Activated T-helper 2 cell treated with anti-CD3 and anti-CD28 coated beads, Interferon-gamma antibody, Interleukin-2, Interleukin-4, amounts not matched to agents 10 μg/mL and 5 μg/mL and 100 μg/mL, durations not matched to agents 14 hours and 24 hours and 36 hours (primary cell): Measurements from ENCODE around the gene CRYGD. TPM values are rescaled to one million over a fixed set of nuclear protein-coding genes. Genes with fewer than 3 reads are reported as not detected.
"Not testable (repeated sequence)": the region's sequence is repeated elsewhere in the genome, so short reads cannot be mapped to it uniquely, and the experiment has no call there.

Experiments
- DNase-seq: peaks from one replicate; pipeline ENCODE4 v3.0.0; 2021; ENCODE audit warnings: low spot score
- H3K27ac Mint-ChIP-seq: one replicate; pipeline ENCODE4 v1.8.0; 2021; ENCODE audit warnings: mixed read lengths
- H3K27me3 Mint-ChIP-seq: one replicate; pipeline ENCODE4 v1.8.0; 2021; ENCODE audit warnings: low read depth, mixed read lengths
- H3K36me3 Mint-ChIP-seq: one replicate; pipeline ENCODE4 v1.8.0; 2021; ENCODE audit warnings: low read depth, mixed read lengths
- H3K4me1 Mint-ChIP-seq: one replicate; pipeline ENCODE4 v1.8.0; 2021; ENCODE audit warnings: low read depth, mixed read lengths
- H3K4me3 Mint-ChIP-seq: one replicate; pipeline ENCODE4 v1.8.0; 2021; ENCODE audit warnings: low read depth, mild to moderate bottlenecking, moderate library complexity, mixed read lengths
- H3K9me3 Mint-ChIP-seq: one replicate; pipeline ENCODE4 v1.8.0; 2021; ENCODE audit warnings: mixed read lengths
- intact Hi-C: fragments of 100-400 bp; cut with micrococcal nuclease; formaldehyde crosslinking; loops from one replicate; pipeline ENCODE4 v1.15.1; 2023
- total RNA-seq: library from RNA; stranded (reverse); gene quantifications from 2 replicates; pipeline ENCODE4 v1.2.3, GENCODE V29; 2022

Gene CRYGD
- total RNA-seq, 1 donor from 2014 or later: not detected

DNA sequence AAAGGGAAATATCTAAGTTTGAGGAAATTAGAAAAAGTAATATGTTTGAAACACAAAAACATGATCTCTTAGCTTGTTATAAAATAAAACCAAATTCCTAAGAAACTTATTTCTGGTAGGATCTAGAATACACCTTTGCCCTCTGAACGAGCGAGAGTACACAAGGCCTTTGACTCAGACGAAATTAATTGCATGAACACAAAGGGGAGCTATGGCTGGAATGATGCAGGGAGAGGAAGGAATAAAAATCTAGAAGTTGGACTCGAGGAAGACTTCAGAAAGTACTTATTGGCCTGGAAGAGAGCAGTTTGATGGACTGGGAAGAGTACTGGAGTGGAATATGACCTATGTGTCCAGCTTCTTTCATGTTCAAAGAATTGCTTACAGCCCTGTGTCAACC is 927 bp upstream of the CRYGD start:
- Mint-ChIP-seq H3K36me3 (no peaks in the 10 kb centered on the region), H3K27ac (no peak overlapping the region), H3K27me3 (peaks cover 43% of the 10 kb centered on the region), H3K9me3 (no peaks in the 10 kb centered on the region), H3K4me3 (no peak overlapping the region), H3K4me1 (peaks cover 8% of the 10 kb centered on the region)
- intact Hi-C loops: no loop called here
- no peak for DNase-seq

DNA sequence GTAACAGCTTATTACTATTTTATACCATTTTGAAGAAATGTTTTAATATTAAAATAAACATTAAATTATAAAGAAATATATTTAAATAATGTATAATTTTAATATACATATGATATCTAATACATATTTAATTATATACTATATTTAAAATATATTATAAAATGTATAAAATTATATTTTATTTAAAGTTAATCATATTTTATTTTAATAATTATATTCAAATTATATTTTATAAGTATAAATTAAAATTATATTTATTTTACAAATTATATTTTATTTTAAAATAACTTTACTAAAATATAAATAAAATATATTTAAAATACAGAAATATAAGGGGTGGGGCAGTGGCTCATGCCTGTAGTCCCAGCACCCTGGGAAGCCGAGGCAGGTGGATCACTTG is 2.1 kb downstream of the CRYGD start:
- Mint-ChIP-seq H3K36me3 (no peaks in the 10 kb centered on the region), H3K4me1 (peaks cover 8% of the 10 kb centered on the region), H3K27me3 (peaks cover 35% of the 10 kb centered on the region), H3K4me3 (no peak overlapping the region), H3K27ac (no peak overlapping the region), H3K9me3 (no peaks in the 10 kb centered on the region)
- intact Hi-C loops: no loop called here
- no peak for DNase-seq

DNA sequence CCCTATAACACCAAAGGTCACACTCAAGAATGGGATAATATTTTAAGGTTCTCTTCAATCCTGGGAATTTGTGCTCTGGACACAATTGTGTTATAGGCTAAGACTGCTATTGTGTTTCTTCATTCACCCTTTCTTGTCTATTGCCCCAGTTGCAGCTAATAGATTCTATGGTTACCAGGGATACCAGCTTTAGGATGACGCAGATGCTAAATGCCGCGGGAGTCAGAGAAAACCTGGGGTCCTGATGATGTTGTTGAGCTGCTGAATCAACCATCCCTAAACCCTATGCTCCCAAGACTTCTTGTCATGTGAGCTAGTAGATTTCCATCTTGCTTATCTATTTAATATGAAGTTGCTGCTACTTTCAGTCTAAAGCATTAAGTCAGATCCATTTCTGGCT is 5.4 kb downstream of the CRYGD start:
- H3K27me3 Mint-ChIP-seq: peaks cover 12% of the 10 kb centered on the region
- H3K4me3 Mint-ChIP-seq: no peak overlapping the region
- H3K27ac Mint-ChIP-seq: no peak overlapping the region
- no peak for DNase-seq
- intact Hi-C loops: no loop called here
- H3K9me3 Mint-ChIP-seq: no peaks in the 10 kb centered on the region
- H3K4me1 Mint-ChIP-seq: peaks cover 3% of the 10 kb centered on the region
- H3K36me3 Mint-ChIP-seq: no peaks in the 10 kb centered on the region

DNA sequence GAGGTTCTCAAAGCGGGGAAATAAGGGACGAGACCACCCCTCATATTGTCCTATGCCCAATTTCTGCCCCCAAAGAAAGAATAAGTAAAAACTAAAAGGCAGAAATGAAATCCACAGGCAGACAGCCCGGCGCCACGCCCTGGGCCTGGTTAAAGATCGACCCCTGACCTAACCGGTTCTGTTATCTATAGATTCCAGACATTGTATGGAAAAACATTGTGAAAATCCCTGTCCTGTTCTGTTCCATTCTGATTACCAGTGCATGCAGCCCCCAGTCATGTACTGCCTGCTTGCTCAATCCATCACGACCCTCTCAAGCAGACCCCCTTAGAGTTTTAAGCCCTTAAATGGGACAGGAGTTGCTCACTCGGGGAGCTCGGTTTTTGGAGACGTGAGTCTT is 6.9 kb downstream of the CRYGD start:
- H3K9me3 Mint-ChIP-seq: not testable (repeated sequence)

DNA sequence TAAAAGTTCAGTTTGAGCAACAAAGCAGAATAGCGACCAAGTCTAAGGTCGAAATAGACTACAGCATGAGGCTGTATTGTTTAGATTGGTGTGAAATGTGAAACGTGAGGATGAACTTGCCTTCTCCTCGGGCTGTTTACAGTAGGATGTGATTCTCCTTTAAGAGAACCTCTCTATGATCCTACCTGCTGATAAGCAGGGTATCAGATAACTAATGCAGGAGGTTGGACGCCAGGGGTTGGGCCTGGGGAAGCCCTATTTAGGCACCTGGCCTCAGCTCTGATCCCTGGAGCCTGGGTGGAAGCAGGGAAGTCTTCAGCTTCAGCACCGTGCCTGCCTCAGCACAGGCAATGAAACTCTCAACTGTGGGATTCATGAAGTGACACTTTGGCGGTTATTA is 11.4 kb downstream of the CRYGD start:
- Mint-ChIP-seq H3K9me3 (no peaks in the 10 kb centered on the region), H3K4me3 (no peak overlapping the region), H3K27ac (no peak overlapping the region), H3K36me3 (no peaks in the 10 kb centered on the region), H3K4me1 (no peaks in the 10 kb centered on the region), H3K27me3 (no peaks in the 10 kb centered on the region)
- intact Hi-C loops: no loop called here
- DNase-seq: no peak

More for the DNA sequence above, 6.9 kb downstream of the CRYGD start:
- H3K27ac Mint-ChIP-seq, intact Hi-C loops, H3K36me3 Mint-ChIP-seq, H3K4me1 Mint-ChIP-seq, H3K27me3 Mint-ChIP-seq, DNase-seq, H3K4me3 Mint-ChIP-seq: not testable (repeated sequence)

DNA sequence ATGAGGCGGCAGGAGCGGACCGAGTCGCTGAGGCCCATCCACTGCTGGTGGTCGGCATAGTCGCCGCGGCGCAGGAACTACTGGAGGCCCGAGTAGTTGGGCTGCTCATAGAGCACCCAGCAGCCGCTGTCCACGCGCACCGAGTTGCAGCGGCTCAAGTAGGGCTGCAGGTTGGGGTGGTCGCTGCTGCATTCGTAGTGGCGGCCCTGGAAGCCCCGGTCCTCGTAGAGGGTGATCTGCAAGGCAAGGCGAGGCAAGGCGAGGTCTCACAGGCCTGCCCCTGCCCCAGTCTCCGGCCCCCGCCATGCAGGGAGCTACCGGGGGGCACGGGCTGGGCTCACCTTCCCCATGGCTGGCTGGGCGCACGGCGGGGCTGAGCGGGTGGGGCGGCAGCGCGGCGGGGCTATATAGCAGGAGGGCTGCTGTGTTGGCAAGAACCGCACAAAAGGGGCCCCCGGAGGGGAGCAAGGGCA is 12.0 kb downstream of the CRYGD start:
- H3K27me3 Mint-ChIP-seq, H3K4me1 Mint-ChIP-seq, H3K4me3 Mint-ChIP-seq, intact Hi-C loops, DNase-seq, H3K27ac Mint-ChIP-seq, H3K9me3 Mint-ChIP-seq, H3K36me3 Mint-ChIP-seq: not testable (repeated sequence)

DNA sequence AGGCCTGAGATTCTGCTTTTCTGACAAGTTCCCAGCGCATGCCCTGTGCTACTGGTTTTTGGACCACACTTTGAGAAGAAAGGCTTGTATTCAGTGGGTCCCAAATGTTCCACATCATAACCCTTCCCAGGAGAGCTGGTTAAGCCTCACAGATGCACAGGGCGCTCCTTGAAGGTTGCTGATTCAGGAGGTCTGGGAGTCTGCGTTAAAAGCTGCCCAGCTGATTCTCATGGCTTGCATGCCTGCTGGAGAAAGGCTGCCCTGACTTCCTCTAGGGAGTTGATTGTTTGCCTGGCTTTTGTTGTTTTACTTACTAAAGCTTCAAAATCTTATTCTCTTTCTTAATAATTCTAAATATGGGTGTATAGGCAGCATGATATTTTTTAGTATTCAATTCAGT is 20.7 kb downstream of the CRYGD start:
- intact Hi-C loops: loop anchor here (2.0 kb wide), 1 partner anchor 151 kb away; the partner anchor contains the start of gene IDH1
- no peak overlapping the region for H3K4me3 Mint-ChIP-seq
- no peaks in the 10 kb centered on the region for H3K36me3 Mint-ChIP-seq
- H3K27ac Mint-ChIP-seq: no peak overlapping the region
- DNase-seq: no peak
- H3K27me3 Mint-ChIP-seq: peaks cover 6% of the 10 kb centered on the region
- H3K9me3 Mint-ChIP-seq: peaks cover 6% of the 10 kb centered on the region
- peaks cover 26% of the 10 kb centered on the region for H3K4me1 Mint-ChIP-seq

DNA sequence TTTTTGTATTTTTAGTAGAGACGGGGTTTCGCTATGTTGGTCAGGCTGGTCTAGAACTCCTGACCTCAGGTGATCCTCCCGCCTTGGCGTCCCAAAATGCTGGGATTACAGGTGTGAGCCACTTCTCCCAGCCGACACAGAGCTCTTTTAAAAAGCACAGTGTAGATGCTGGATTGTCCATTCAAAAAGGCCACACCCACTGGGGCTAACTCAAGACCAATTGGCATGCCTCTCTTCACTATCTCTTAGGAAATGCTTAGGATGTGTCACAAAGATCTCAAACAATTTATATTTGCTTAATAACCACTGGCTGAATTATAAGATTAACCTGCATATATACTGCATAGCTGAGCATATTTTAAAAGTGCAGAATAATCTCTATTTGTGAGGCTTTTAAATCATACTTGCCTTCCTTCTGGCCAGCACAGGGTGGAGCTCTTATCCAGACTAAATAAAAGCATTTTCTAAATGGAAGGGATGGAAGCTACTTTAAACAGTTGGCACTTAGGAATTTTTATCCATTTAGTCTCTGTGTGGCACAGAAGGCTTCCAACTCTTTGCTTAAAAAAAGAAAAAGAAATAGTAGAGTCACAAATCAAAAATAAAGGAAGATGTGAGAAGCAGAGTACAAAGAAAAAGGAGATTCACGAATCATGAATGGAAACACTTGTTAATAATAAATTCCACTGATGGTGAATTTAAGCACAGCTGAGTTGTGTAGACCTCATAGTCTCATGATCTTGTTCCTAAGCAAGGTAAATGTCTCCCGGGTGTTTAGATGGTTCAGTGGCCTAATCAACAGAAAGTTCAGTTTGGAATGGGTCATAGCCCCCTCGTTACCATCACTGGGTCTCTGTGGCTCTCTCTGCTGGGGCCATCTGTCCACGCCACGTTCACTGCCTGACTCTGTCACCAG is 22.4 kb downstream of the CRYGD start:
- H3K4me3 Mint-ChIP-seq: no peak overlapping the region
- peaks cover 6% of the 10 kb centered on the region for H3K27me3 Mint-ChIP-seq
- H3K27ac Mint-ChIP-seq: no peak overlapping the region
- intact Hi-C loops: loop anchor here (2.0 kb wide), 1 partner anchor 153 kb away; the partner anchor contains the start of gene IDH1
- no peaks in the 10 kb centered on the region for H3K36me3 Mint-ChIP-seq
- no peak for DNase-seq
- H3K4me1 Mint-ChIP-seq: peaks cover 26% of the 10 kb centered on the region
- H3K9me3 Mint-ChIP-seq: peaks cover 6% of the 10 kb centered on the region

DNA sequence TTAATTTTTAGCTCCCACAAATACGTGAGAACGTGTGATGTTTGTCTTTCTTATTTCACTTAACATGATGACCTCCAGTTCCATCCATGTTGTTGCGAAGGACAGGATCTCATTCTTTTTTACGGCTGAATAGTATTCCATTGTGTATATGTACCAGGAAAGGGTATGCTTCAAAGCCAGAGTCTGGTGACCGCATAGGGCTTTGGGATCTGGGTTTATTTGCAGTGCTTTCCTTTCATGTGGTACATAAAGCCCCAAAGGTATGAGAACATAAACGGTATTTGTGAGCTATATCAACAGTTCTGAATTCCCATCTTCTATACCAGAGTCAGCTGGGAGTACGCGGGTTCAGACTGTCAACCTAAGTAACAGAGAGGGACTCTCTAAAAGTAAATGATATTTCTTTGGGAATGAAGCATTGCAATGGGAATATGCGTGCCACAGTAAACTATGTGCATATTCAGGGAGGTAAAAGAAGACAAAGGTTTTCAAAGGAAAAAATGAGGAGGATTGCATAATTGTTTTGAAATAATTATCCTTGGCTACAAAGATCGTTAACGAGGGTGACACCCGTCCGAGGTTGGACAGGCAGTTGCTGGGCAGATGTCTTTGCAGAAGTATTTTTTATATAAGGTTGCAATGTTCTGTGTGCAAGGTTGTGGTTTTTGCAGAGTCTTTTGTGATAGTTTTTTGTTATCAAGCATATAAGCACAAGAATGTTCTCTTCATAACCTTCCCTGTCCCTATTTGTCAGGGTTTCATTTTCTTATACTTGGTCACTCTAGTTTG is 24.4 kb downstream of the CRYGD start:
- peak overlapping the region; percentile 21 for H3K4me3 Mint-ChIP-seq
- intact Hi-C loops: no loop called here
- no peak for DNase-seq
- peaks cover 6% of the 10 kb centered on the region for H3K27me3 Mint-ChIP-seq
- H3K9me3 Mint-ChIP-seq: peaks cover 6% of the 10 kb centered on the region
- H3K27ac Mint-ChIP-seq: peak overlapping the region; percentile 33
- H3K36me3 Mint-ChIP-seq: no peaks in the 10 kb centered on the region
- H3K4me1 Mint-ChIP-seq: peaks cover 26% of the 10 kb centered on the region

DNA sequence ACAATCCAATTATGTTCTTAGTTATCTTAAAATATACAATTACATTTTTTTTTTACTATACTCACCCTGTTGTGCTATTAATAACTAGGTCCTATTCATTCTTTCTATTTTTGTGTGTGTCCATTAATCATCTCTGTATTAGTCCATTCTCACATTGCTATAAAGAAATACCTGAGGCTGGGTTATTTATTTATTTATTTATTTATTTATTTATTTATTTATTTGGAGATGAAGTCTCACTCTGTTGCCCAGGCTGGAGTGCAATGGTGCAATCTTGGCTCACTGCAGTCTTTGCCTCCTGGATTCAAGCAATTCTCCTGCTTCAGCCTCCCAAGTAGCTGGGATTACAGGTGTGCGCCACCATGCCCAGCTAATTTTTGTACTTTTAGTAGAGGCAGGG is 25.6 kb downstream of the CRYGD start:
- H3K27me3 Mint-ChIP-seq, H3K4me3 Mint-ChIP-seq, intact Hi-C loops, H3K36me3 Mint-ChIP-seq, DNase-seq, H3K27ac Mint-ChIP-seq, H3K9me3 Mint-ChIP-seq: not testable (repeated sequence)
- peaks cover 26% of the 10 kb centered on the region for H3K4me1 Mint-ChIP-seq

DNA sequence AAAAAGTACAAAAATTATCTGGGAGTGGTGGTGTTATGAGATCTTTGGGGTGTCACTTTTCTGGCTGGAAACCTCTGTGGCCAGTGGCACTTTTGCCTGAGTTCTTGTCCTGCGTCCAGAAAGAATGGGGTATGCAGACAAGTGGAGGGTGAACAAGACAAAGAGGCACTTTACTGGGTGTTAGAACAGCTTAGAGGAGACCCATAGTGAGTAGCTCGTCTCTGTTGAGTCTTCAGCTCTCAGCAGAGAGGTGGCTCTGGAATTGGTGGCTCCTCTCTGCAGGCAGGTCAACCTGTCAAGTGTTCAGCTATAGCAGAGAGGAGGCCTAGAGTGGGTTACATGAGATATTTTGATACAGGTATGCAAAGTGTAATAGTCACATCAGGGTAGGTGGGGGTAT is 26.1 kb downstream of the CRYGD start:
- no peak overlapping the region for H3K4me3 Mint-ChIP-seq
- no peak overlapping the region for H3K27ac Mint-ChIP-seq
- intact Hi-C loops: no loop called here
- peaks cover 26% of the 10 kb centered on the region for H3K4me1 Mint-ChIP-seq
- peaks cover 6% of the 10 kb centered on the region for H3K9me3 Mint-ChIP-seq
- H3K27me3 Mint-ChIP-seq: no peaks in the 10 kb centered on the region
- no peaks in the 10 kb centered on the region for H3K36me3 Mint-ChIP-seq
- DNase-seq: no peak

DNA sequence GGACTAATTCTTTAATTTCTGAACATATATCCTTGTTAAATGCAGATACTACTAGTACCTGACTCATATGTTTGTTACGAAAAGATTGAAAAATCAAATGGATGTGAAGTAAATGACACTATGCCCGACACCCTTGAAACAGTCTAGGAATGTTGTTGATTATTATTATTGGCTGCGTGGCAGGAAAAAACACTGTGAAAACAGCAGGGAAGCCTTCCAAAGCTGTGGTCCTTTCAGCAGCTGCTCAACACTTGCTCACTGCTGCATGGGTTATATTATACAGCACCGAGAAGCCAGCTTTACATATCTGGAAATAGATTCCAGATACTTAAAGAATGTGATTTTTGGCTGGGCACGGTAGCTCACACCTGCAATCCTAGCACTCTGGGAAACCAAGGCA is 26.5 kb downstream of the CRYGD start:
- Mint-ChIP-seq H3K27me3 (no peaks in the 10 kb centered on the region), H3K27ac (no peak overlapping the region), H3K9me3 (peaks cover 6% of the 10 kb centered on the region), H3K4me1 (peaks cover 26% of the 10 kb centered on the region), H3K36me3 (no peaks in the 10 kb centered on the region), H3K4me3 (no peak overlapping the region)
- no peak for DNase-seq
- intact Hi-C loops: no loop called here

DNA sequence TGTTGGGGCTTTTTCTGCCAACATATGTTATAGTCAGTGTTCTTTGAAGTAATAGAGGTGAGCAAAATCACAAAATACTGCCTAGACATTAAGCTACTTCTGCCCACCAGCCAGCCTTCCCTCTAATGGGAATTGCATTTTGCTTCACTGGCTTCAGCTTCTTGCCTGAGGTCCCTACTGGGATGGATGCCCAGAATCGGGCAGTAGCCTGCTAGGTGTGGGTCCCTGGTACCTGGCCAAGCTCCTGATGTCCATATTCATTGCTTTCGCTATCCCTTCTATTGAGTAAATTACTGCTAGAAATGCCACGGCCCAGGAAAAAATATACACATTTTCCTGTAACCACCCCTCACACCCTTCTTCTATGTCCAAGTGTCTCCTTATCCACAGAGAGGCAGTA is 27.0 kb downstream of the CRYGD start:
- Mint-ChIP-seq H3K36me3 (no peaks in the 10 kb centered on the region), H3K27ac (no peak overlapping the region), H3K27me3 (no peaks in the 10 kb centered on the region), H3K4me1 (peaks cover 24% of the 10 kb centered on the region), H3K4me3 (no peak overlapping the region), H3K9me3 (peaks cover 6% of the 10 kb centered on the region)
- intact Hi-C loops: no loop called here
- no peak for DNase-seq
